ENCODE results near the gene PPM1H. TPM values are rescaled to one million over a fixed set of nuclear protein-coding genes. Genes with fewer than 3 reads are reported as not detected.

PPM1H gene
- total and polyA plus RNA-seq, 2 donors (not counting 1 experiment from before 2014, with no cell fraction given) = 0.01 TPM; not detected in 1

DNA sequence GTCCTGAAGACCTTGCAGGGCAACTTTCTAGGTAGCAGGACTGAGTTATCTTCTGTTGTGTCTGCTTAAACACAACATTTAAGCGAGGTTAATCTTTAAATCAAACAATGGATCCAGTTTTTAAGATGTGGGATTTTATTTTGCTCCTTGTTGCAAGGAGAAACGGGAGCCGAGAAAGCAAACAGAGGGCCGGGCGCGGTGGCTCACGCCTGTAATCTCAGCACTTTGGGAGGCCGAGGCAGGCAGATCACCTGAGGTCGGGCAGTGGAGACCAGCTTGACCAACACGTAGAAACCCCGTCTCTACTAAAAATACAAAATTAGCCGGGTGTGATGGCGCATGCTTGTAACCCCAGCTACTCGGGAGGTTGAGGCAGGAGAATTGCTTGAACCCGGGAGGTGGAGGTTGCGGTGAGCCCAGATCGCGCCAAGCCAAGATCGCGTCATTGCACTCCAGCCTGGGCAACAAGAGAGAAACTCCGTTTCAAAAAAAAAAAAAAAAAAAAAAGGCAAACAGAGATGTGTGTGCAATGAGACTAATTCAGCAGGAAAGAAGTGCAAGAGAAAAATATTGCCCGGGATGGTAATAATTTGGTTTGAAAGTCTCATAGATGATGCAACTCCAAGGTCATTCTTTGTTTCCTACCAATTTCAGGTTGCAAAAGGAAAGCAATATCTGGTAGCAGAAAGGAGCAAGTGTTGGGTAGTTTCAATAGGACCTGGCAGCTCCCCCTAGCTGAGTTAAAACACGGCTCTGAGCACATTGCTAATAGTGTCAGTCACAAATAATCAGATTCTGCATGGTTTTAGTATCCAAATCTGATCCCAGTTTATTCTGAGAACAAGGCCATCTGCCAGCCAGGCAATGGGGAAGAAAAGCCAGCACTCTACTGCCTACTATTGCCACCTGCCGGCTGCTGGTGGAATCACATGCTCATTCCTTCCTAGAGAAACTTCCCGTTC, 141.4 kb downstream of the PPM1H start:
- Histone ChIP-seq H3K36me3 (replicated peaks in 1 of 2; ENCODE audit: control extremely low read depth in 1 of 2, control insufficient read depth in 1 of 2, extremely low read depth in 1 of 2, insufficient read depth in 2 of 2, low read length in 1 of 2) (no peaks in the 10 kb centered on the region), H2AFZ (ENCODE audit: insufficient read depth, low read depth, low read length, poor library complexity, severe bottlenecking) (no peak overlapping the region), H3K4me3 (ENCODE audit: control extremely low read depth in 1 of 5, extremely low read depth in 1 of 5, insufficient read depth in 1 of 5, low read depth in 2 of 5, low read length in 4 of 5) (no peak overlapping the region), H3K27me3 (replicated peaks in 1 of 4; ENCODE audit: control extremely low read depth in 1 of 4, control insufficient read depth in 3 of 4, insufficient read depth in 4 of 4, low read length in 3 of 4) (no peaks in the 10 kb centered on the region), H3K4me2 (replicated peaks; ENCODE audit: low read depth, low read length, poor library complexity, severe bottlenecking) (no peak overlapping the region), H4K20me1 (ENCODE audit: control insufficient read depth, insufficient read depth, low read length, poor library complexity, severe bottlenecking) (no peaks in the 10 kb centered on the region), H3K4me1 (ENCODE audit: control insufficient read depth in 2 of 2, insufficient read depth in 2 of 2, low read length in 2 of 2) (no peaks in the 10 kb centered on the region), H3K79me2 (ENCODE audit: control insufficient read depth, insufficient read depth, low read length) (no peaks in the 10 kb centered on the region), H3K9ac (ENCODE audit: low read length) (no peak overlapping the region), H3K9me3 (ENCODE audit: control extremely low read depth in 1 of 3, control insufficient read depth in 2 of 3, insufficient read depth in 1 of 3, low read length in 2 of 3) (no peaks in the 10 kb centered on the region), H3K27ac (ENCODE audit: low read length in 2 of 2) (no peak overlapping the region)
- peak; percentile 80 for DNase-seq
- H3K27ac Mint-ChIP-seq = no peak overlapping the region
- TF ChIP-seq, protein P1, sequence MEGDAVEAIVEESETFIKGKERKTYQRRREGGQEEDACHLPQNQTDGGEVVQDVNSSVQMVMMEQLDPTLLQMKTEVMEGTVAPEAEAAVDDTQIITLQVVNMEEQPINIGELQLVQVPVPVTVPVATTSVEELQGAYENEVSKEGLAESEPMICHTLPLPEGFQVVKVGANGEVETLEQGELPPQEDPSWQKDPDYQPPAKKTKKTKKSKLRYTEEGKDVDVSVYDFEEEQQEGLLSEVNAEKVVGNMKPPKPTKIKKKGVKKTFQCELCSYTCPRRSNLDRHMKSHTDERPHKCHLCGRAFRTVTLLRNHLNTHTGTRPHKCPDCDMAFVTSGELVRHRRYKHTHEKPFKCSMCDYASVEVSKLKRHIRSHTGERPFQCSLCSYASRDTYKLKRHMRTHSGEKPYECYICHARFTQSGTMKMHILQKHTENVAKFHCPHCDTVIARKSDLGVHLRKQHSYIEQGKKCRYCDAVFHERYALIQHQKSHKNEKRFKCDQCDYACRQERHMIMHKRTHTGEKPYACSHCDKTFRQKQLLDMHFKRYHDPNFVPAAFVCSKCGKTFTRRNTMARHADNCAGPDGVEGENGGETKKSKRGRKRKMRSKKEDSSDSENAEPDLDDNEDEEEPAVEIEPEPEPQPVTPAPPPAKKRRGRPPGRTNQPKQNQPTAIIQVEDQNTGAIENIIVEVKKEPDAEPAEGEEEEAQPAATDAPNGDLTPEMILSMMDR (IDR thresholded peaks at IDR 0.05) = peak; percentile 97
- TF ChIP-seq EZH2 (IDR thresholded peaks at IDR 0.05; ENCODE audit: borderline replicate concordance, insufficient read depth, low read depth, low read length, poor library complexity, severe bottlenecking) = no peak
- POLR2A ChIA-PET = no interaction called here
- ATAC-seq (ENCODE audit: low read depth) = peak; percentile 70
- no peaks in the 10 kb centered on the region for H3K4me1 Mint-ChIP-seq
- CTCF ChIA-PET = interaction anchor here (0.6 to 12.0 kb wide), 37 partner anchors 9 to 447 kb away, joined by 3 to 349 read pairs (median 4); no protein-coding TSS in a partner anchor
- no peaks in the 10 kb centered on the region for H3K9me3 Mint-ChIP-seq (ENCODE audit: insufficient read depth)
- no peak overlapping the region for H3K4me3 Mint-ChIP-seq
- no peaks in the 10 kb centered on the region for H3K27me3 Mint-ChIP-seq
- 92% methylated on average over 19 of the region's 25 CpGs for WGBS (ENCODE audit: insufficient coverage)
- intact Hi-C loops (cut with micrococcal nuclease) = loop anchor here (1.0 to 5.0 kb wide), 2 partner anchors 212 to 531 kb away; partner anchors contain the start of gene USP15

All from B cell (primary cell).